Activated T-helper 17 cell treated with anti-CD3 and anti-CD28 coated beads, Interleukin-2, amount 50 U/mL, for 72 hours (primary cell): ENCODE measurements around the gene BABAM2. TPM values are rescaled to one million over a fixed set of nuclear protein-coding genes. Genes with fewer than 3 reads are reported as not detected.

ENCODE experiments used
- ATAC-seq: fragments of 150-1000 bp; cut with Tn5 transposase; replicated peaks from 2 replicates; pipeline ENCODE4 v1.10.0; 2021; ENCODE audit warnings: mild to moderate bottlenecking, moderate library complexity
- H3K27ac Mint-ChIP-seq: one replicate; pipeline ENCODE4 v1.8.0; 2022; ENCODE audit warnings: mixed read lengths
- H3K27me3 Mint-ChIP-seq: one replicate; pipeline ENCODE4 v1.8.0; 2022; ENCODE audit warnings: mixed read lengths
- H3K36me3 Mint-ChIP-seq: one replicate; pipeline ENCODE4 v1.8.0; 2022; ENCODE audit warnings: low read depth, mild to moderate bottlenecking, mixed read lengths
- H3K4me1 Mint-ChIP-seq: one replicate; pipeline ENCODE4 v1.8.0; 2022; ENCODE audit warnings: mixed read lengths
- H3K4me3 Mint-ChIP-seq: one replicate; pipeline ENCODE4 v1.8.0; 2022; ENCODE audit warnings: mild to moderate bottlenecking, mixed read lengths
- H3K9me3 Mint-ChIP-seq: one replicate; pipeline ENCODE4 v1.8.0; 2022; ENCODE audit warnings: mixed read lengths
- total RNA-seq, 2 donors: library from RNA; stranded (reverse); gene quantifications; one replicate each; pipeline ENCODE4 v1.2.3, GENCODE V29; 2022

Gene BABAM2
- 10 to 100 TPM; 87.0 to 88.6 TPM for total RNA-seq

DNA sequence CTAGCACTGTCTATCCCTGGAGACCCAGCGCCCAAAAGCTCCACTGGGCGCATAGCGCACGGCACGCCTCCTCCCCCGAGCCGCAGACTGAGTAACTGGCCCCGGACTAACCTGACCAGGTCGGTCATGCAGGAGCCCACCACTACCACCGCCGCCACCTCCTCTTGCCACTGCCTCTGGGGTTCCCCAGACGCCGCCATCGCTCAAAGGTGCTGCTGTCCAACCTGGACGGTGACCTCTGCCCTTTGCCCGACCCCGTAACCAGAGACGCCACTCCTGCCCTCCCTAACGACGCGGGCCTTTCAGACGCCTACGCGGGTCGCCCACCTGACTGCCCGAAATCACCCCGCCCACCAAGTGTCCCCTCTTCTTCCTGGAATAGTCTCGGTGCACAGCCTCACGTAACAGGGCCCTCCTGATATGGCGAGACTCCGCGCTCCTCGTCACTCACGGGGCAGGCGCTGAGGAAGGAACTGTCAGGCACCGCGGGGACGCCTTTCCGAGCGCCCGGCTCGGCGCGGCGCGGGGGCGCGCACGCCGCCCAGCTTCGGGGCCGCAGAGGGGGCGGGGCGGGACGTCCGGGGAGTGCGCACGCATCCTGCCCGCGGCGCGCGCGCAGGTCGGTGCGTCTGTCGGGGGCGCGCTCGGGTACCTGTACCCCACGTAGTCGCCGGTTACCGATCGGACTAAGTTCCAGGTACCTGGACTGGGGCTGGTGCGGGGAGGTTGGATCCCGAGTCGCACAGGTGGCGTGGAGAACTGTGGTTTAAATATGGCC, at the start of gene BABAM2, which contains the start of gene RBKS:
BABAM2 (plus strand) TSS at position 584 of the 778 bp plus-strand sequence. CDS start 3,828 bp downstream, outside the sequence.
RBKS (minus strand) TSS at position 242 of the 778 bp plus-strand sequence; CDS start at position 200, 42 bp downstream.
- Mint-ChIP-seq H3K4me1 (peaks cover 37% of the 10 kb centered on the region), H3K27ac (peak within 1 kb of the TSS; percentile 100), H3K27me3 (no peaks in the 10 kb centered on the region), H3K36me3 (peaks cover 49% of the 10 kb centered on the region), H3K4me3 (peak within 1 kb of the TSS; percentile 95), H3K9me3 (peaks cover 4% of the 10 kb centered on the region)
- ATAC-seq, result peak; percentile 91

DNA sequence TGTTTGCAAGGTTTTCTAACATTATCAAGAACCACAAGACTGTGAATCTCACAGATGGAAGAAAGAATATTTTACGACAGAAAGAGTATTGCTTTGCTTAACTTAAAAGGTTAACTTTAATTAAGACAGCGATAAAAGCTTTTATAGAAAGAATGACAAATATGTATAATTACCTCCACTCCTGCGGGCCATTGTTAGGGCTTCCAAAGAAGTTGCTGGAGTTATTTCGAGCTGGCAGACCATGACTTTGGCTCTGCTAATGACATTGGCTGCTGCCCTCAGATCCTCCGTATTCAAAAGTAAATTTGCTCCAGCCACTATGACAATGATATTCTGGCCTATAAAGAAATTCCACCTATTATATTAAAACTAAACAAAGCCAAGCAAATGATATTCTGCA, 47.6 kb upstream of the BABAM2 start:
- H3K4me1 Mint-ChIP-seq, result no peaks in the 10 kb centered on the region

DNA sequence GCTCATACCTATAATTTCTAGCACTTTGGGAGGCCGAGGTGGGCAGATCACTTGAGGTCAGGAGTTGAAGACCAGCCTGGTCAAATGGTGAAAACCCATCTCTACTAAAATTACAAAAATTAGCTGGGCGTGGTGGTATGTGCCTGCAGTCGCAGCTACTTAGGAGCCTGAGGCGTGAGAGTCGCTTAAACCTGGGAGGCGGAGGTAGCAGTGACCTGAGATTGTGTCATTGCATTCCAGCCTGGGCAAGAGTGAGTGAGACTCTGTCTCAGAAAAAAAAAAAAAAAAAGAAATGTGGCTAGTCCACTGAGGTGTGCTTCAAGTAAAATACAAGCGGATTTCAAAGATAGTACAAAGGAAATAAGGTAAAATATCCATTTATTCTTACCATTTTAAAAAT, 46.5 kb upstream of the BABAM2 start:
- Mint-ChIP-seq H3K4me3 (no peak overlapping the region), H3K36me3 (no peaks in the 10 kb centered on the region), H3K27ac (no peak overlapping the region), H3K9me3 (no peaks in the 10 kb centered on the region), H3K4me1 (no peaks in the 10 kb centered on the region), H3K27me3 (no peaks in the 10 kb centered on the region)
- no peak for ATAC-seq

More for the DNA sequence above, 47.6 kb upstream of the BABAM2 start:
- H3K27me3 Mint-ChIP-seq, result no peaks in the 10 kb centered on the region
- H3K36me3 Mint-ChIP-seq, result no peaks in the 10 kb centered on the region
- ATAC-seq, result no peak
- H3K4me3 Mint-ChIP-seq, result no peak overlapping the region
- H3K9me3 Mint-ChIP-seq, result no peaks in the 10 kb centered on the region
- no peak overlapping the region for H3K27ac Mint-ChIP-seq

DNA sequence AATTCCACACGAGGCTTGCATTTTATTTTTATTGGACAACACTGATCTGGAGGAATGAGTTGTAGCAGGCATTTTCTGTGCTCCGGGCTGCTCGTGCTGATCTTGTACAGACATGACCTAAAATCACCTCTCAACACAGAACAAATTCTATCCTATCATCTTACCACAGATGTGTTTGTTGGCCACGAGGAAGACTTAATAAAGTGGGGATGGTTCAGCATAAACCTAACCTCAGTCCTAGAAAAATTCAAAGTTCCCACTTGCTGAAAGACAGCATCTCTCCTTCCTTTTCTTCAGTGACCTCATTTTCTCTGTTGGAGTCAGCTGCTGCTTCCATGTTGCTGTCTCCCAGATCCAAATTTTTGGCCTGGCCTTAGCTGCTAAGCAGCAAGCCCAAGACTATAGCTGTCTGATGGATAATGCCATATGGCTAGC, 45.7 kb upstream of the BABAM2 start:
- no peaks in the 10 kb centered on the region for H3K27me3 Mint-ChIP-seq
- H3K27ac Mint-ChIP-seq, result no peak overlapping the region
- no peak overlapping the region for H3K4me3 Mint-ChIP-seq
- ATAC-seq, result no peak
- H3K9me3 Mint-ChIP-seq, result no peaks in the 10 kb centered on the region
- H3K4me1 Mint-ChIP-seq, result no peaks in the 10 kb centered on the region
- H3K36me3 Mint-ChIP-seq, result no peaks in the 10 kb centered on the region

DNA sequence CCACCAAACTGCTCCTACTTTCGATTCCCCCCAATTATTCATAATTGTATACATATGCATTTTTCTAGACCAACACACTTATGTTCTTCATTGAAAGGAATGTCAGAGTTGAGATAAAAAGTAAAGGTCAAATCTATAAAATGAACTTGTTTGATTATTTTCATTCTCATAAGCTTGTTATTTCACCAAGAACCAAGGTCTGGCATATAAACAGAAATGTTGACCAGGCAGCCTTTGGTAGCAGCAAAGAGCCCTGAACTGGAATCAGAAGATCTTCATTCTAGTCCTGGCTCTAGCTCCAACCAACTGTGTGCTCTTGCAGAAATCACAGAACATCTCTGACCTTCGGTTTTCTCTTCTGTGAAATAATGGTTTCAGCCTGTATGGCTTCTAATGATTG, 43.2 kb upstream of the BABAM2 start:
- no peak overlapping the region for H3K4me3 Mint-ChIP-seq
- no peaks in the 10 kb centered on the region for H3K4me1 Mint-ChIP-seq
- no peaks in the 10 kb centered on the region for H3K36me3 Mint-ChIP-seq
- H3K9me3 Mint-ChIP-seq, result no peaks in the 10 kb centered on the region
- H3K27me3 Mint-ChIP-seq, result no peaks in the 10 kb centered on the region
- no peak for ATAC-seq
- no peak overlapping the region for H3K27ac Mint-ChIP-seq

DNA sequence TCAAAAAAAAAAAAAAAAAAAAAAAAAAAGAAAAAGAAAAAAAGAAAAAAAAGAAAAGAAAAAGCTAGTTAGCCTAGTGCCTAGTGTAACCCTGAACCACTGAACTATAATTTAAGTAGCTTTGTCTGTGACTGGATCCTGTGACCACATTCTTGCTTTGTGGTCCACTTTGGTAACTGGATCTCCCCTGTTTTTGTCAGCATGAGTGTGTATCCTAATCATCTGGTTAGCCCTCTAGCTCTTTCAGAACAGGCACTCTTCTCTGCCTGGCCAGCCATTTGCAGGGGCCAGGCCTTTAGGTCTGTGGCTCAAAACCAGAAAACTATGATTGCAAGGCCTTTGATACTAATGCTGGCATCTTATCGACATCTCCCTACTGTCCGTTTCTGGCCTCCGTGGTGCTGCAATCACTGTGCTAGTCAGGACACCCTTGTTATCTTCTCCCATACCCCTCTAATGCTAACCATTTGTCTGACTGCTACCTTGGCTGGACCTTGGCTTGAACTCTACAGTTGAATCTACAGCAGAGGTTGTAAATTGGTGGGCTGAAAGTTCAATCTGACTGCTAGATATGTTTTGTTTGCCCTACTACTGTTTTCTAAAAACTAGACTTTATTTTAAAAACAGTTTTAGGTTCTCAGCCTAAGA, 40.8 kb upstream of the BABAM2 start:
- ATAC-seq, result peak; percentile 54
- H3K27me3 Mint-ChIP-seq, result no peaks in the 10 kb centered on the region
- H3K4me1 Mint-ChIP-seq, result no peaks in the 10 kb centered on the region
- no peaks in the 10 kb centered on the region for H3K9me3 Mint-ChIP-seq
- H3K4me3 Mint-ChIP-seq, result no peak overlapping the region
- no peaks in the 10 kb centered on the region for H3K36me3 Mint-ChIP-seq
- H3K27ac Mint-ChIP-seq, result no peak overlapping the region

DNA sequence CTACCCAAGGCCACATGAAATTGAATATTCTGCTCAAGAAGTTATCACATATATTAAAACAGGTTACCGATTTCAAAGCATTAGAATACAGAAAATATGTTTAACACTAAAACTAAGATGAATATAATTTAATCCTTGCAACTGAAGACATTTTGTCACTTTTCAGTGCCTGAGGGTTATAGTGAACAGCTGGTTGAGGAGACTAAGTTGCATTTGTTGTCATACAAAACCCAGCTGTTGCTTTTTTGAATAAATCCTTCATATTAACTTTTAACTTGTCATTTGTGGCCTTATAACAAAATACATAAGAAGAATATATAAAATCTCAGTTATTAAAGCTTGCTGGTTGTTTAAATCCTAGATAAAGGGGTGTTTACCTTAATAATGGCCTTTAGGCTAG, 37.8 kb upstream of the BABAM2 start:
- H3K27ac Mint-ChIP-seq, result no peak overlapping the region
- no peaks in the 10 kb centered on the region for H3K9me3 Mint-ChIP-seq
- no peak overlapping the region for H3K4me3 Mint-ChIP-seq
- no peak for ATAC-seq
- no peaks in the 10 kb centered on the region for H3K27me3 Mint-ChIP-seq
- H3K36me3 Mint-ChIP-seq, result no peaks in the 10 kb centered on the region
- peaks cover 14% of the 10 kb centered on the region for H3K4me1 Mint-ChIP-seq

DNA sequence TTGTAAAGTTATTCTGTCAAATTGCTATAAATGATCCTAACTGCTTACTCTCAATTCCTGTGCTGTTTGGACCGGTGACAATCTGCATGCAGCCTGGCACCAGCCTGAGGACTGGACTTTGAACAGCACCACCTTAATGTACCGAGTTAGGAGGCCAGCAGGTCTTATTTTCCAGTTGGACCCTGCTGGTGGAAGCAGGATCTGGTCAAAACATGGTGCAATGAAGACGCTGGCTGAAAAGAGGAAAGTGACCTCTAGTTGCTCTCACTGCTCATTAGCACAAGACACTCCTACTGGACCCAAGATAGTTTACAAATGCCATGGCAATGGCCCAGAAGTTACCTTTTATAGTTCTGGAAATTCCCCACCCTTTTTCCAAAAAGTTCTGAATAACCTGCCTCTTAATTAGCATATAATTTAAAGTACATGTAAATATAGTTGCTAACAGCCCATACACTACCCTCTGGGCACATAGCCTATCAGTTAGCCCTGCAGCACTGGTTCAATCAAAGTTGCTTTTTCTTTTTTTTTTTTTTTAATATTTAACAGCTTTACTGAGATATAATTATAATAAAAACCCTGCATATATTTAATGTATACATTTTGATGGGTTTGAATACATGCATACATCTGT, 36.2 kb upstream of the BABAM2 start:
- Mint-ChIP-seq H3K36me3 (no peaks in the 10 kb centered on the region), H3K27ac (no peak overlapping the region), H3K4me3 (no peak overlapping the region), H3K9me3 (no peaks in the 10 kb centered on the region), H3K27me3 (no peaks in the 10 kb centered on the region), H3K4me1 (peaks cover 15% of the 10 kb centered on the region)
- no peak for ATAC-seq

DNA sequence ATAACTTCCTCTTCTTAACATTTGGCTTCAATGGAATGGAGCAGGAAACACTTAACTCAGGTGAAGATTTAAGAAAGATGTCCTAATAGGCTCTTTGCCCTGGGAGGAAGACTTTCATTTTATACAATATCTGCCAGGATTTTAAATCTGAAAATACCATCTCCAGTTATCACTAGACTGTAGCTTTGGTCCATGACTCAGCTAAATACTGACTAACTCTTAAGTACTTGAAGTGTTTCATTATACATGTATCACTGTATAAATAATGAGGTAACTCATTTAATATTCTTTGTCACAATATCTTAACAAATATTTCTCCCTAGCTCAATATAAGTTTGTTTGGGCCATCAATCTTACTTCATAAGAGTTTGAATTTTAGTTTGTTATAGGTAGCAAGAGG, 35.1 kb upstream of the BABAM2 start:
- peaks cover 19% of the 10 kb centered on the region for H3K4me1 Mint-ChIP-seq
- peak; percentile 51 for ATAC-seq
- no peak overlapping the region for H3K4me3 Mint-ChIP-seq
- peak overlapping the region; percentile 63 for H3K27ac Mint-ChIP-seq
- no peaks in the 10 kb centered on the region for H3K9me3 Mint-ChIP-seq
- H3K27me3 Mint-ChIP-seq, result no peaks in the 10 kb centered on the region
- no peaks in the 10 kb centered on the region for H3K36me3 Mint-ChIP-seq

DNA sequence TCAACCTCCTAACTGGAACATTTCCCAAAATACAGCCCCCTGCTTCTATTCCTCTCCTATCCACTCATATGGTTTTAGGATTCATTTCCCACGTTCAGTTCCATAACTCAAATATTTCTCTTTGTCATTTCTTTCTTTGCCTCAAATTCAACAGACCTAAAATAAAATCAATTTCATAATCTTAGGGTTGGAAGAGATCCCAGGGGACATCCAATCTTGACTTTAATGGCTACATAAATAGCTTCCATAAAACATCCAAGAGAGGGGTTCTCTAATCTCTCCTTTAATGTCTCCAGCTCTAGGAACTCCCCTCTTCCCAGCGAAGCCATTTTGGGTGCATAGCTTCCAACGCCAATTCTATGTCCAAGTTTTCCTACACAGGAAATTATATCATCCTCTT, 34.1 kb upstream of the BABAM2 start:
- no peaks in the 10 kb centered on the region for H3K36me3 Mint-ChIP-seq
- peak overlapping the region; percentile 87 for H3K27ac Mint-ChIP-seq
- no peaks in the 10 kb centered on the region for H3K27me3 Mint-ChIP-seq
- no peak for ATAC-seq
- H3K4me1 Mint-ChIP-seq, result peaks cover 22% of the 10 kb centered on the region
- H3K4me3 Mint-ChIP-seq, result no peak overlapping the region
- H3K9me3 Mint-ChIP-seq, result no peaks in the 10 kb centered on the region

DNA sequence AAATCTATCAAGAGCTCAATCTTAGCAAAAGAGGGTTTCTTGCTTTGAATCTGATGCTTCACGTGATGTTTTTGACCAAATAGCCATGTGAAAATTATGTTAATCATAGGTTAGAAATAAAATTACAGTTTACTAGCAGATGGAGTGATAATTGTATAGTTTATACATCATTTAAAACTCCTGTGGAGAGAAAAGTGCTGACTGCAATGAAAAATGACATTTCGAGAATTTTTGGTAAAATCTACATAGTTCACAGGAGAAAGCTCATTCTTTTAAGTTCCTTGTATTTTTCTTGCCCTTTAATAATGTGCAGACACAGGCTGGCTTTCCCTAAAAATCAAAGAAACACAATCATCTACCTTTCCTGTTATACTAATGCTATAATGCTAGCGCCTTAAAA, 33.6 kb upstream of the BABAM2 start:
- Mint-ChIP-seq H3K4me3 (peak overlapping the region; percentile 59), H3K9me3 (no peaks in the 10 kb centered on the region), H3K4me1 (peaks cover 22% of the 10 kb centered on the region), H3K36me3 (no peaks in the 10 kb centered on the region), H3K27me3 (no peaks in the 10 kb centered on the region), H3K27ac (peak overlapping the region; percentile 87)
- no peak for ATAC-seq

DNA sequence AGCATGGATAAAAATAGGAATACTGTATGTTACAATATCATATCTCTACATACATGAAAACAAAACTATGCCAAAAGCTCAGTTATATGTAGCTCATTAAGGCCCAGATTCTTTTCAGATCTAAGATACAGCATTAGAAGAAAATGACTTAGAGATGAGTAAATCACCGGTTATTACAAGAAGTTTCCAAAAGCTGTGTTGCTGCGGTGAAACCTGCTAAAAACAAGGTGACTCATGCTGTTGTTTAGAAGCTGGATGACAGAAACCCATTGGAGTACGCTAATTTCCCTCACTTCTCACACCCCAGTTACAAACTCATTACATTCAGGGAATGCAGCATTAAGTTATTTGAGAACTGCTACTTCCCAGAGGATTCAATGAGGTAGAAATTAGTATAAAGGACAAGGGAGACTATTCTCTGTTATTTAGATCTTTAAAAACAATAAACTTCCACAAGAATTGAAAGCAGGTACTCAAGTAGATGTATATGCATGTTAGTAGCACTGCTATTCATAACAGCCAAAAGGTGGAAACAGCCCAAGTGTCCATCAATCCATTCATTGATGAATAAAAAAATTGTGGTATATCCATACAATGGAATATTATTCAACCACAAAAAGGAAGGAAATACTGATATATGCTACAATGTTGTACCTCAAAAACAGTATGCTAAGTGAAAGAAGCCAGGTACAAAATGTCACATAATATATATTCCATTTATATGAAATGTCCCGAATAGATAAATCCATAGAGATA, 32.9 kb upstream of the BABAM2 start:
- peak overlapping the region; percentile 59 for H3K4me3 Mint-ChIP-seq
- H3K9me3 Mint-ChIP-seq, result no peaks in the 10 kb centered on the region
- peaks cover 22% of the 10 kb centered on the region for H3K4me1 Mint-ChIP-seq
- ATAC-seq, result peak; percentile 78
- no peaks in the 10 kb centered on the region for H3K27me3 Mint-ChIP-seq
- H3K27ac Mint-ChIP-seq, result peak overlapping the region; percentile 87
- no peaks in the 10 kb centered on the region for H3K36me3 Mint-ChIP-seq

DNA sequence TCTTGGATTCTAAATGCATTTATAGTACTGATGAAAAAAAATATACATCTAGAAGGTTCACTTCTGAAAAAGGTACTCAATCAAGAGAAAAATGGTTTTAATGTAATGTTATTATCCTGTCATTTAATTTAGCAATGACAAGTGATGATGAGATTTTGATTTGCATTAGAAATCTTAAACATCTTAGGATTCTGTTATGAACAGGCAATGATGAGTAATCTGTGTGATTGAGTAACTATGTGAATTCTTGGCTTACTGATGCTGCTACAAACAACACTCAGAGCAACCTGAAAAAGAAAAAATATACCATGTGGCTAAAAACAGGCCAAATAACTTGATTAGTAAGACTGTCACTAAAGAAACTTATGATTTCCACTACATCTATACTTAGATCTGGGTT, 30.4 kb upstream of the BABAM2 start:
- ATAC-seq, result peak; percentile 82
- peaks cover 19% of the 10 kb centered on the region for H3K4me1 Mint-ChIP-seq
- no peaks in the 10 kb centered on the region for H3K9me3 Mint-ChIP-seq
- H3K27me3 Mint-ChIP-seq, result no peaks in the 10 kb centered on the region
- peak overlapping the region; percentile 14 for H3K4me3 Mint-ChIP-seq
- H3K27ac Mint-ChIP-seq, result peak overlapping the region; percentile 87
- H3K36me3 Mint-ChIP-seq, result no peaks in the 10 kb centered on the region

DNA sequence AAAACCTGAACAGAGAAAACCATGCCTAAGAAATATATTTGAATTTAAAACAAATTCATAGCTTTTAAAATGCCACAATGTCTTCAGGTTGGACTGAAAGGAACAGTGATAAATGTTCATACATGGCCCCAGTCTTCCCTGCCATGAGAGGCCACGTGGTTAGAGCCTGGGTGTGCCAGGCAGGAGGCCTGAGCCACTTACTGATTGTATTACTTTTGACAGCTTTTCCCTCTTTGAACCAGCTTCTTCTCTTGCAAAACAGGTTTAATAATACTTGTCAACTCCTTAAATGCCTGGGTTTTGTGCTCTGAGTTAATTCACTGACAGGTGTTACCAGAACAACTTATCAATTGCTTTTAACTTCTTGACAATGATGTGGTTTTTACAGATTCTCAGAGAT, 27.4 kb upstream of the BABAM2 start:
- no peaks in the 10 kb centered on the region for H3K36me3 Mint-ChIP-seq
- H3K4me3 Mint-ChIP-seq, result no peak overlapping the region
- no peak overlapping the region for H3K27ac Mint-ChIP-seq
- no peaks in the 10 kb centered on the region for H3K9me3 Mint-ChIP-seq
- H3K27me3 Mint-ChIP-seq, result no peaks in the 10 kb centered on the region
- peaks cover 7% of the 10 kb centered on the region for H3K4me1 Mint-ChIP-seq
- ATAC-seq, result no peak
